HCEC 1CT (cell line): ENCODE measurements around the gene JMJD6.
"Not testable (repeated sequence)": the region's sequence is repeated elsewhere in the genome, so short reads cannot be mapped to it uniquely, and the experiment has no call there.

Experiments
- DNase-seq: peaks from one replicate; pipeline ENCODE4 v3.0.0-alpha.2; 2017

JMJD6 gene

DNA sequence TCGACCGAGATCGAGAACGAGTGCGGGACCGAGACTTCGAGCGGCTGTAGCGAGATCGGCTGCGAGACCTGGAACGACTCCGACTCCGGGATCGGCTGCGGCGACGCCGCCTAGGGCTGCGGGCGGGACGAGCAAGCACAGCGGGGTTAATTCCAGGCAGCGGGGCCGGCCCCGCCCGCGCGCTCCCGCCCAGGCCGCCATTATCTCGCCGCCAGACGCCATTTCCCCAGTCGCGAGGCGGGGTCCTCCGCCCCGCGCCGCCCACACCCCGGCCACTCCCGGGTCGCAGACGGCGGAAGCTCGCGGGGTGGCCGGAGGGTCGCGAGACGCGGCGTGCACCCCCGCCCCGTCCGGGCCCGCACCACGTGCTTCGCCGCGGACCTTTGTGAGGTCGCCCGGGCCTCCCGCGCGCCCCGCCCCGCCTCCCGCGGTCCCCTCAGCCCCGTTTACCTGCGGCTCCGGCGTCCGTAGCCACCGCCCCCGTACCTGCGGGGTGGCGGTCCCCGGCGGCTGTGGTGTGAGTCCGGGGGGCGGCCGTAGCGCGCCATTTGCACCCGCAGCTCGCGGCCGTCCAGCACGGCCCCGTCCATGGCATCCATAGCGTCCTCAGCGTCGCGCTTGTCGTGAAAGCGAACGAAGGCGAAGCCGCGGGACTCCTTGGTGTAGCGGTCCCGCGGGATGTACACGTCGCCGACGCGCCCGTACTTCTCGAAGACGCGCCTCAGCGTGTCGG is 10.1 kb upstream of the JMJD6 start:
- DNase-seq: peak; percentile 61

DNA sequence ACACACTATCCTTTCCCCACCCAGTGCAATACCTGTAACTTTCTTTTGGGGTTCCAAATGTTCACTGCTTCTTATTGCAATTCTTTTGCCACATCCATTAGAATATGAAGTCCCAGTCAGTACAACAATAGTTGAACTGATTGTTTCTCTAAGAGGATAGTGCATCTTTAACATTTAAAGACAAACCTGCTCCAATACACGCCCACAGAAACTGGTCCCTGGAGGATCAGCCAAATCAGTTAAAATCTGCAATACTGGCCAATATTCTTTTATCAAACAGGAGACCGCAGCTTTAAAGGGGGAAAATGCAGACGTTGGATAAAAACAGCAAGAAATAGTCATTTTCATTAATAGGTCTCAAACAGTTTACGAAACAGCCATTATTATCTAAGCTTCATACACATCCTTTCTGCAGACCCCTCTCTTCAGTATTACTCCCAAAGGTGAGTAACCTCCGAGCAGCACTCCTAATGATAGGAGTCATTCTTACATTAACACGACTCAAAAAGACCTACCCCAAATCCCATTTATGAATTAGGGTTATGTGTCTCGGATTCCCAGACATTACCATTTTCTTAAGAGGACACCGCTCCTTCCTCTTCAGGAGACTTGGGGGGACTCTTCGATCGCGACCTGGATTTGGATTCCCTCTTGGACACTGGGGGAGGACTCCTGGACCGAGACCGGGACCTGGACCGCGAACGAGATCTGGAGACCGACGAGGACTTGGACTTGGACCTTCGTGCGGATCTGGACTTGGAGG is 9.4 kb upstream of the JMJD6 start:
- DNase-seq: no peak

DNA sequence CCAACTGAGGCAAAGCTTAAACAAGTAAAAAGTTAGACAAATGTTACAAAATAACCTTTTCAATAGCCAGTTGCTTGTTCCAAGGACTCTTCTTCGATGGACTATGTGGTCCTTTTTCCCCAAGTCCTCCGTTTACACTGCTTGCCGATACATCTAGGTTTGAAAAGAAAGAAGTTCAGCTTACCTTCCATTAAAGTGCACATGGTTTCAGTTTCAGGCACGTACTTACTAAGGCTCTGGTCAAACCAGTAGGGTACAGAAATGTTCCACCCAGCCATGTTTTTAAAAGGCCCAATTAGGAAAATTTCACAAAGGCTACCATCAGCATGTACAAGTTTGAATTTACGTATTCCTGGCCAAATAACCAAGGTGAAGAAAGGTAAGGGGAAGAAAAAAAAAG is 8.6 kb upstream of the JMJD6 start:
- DNase-seq: no peak

DNA sequence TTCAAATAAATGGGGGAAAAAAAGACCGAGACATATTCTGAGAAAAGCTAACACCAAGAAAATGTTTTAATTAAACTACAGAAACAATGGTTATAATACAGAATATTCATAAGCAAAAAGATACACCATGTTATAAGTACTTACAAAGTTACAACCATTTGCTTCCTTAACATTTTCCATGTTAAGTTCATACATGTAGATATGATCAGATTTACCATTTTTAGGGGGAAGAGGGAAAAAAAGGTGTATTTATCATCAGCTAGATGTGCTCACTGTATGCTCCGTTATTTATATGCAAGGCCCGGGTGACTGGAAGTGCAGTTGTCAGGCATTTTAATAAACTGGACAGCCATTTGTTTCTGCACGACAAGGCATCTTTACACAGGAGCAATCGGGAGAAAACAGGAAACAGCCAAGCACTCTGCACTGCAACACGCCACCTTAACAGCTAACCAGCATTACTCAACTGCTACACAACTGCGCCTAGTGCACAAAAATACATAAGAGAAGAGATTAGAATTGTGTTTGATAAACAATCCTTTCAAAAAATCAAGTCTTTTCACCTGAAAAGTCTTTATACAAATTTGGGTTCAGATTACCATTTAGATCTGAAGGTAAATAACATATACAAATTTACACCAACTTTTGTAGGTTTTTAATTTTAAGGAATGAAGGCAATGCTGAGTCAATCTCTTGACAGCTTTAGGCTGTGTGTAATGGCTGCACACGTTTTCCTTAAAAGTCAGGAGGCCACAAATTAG is 7.9 kb upstream of the JMJD6 start:
- peak; percentile 52 for DNase-seq

DNA sequence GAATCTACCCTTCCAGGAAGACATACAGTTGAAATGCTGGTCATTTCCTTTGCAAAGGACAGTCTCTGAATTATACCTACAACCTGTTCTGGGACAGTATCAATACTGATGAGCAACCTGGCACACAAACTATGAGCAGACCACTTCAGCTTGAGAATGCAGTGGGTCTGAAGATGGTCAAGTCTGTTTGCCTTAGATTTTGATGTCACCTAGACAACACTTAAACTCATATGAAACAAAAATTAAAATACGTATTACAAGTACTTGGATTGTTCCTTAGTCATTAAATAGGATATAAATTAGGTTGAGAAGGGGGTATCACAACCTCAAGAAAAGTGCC is 7.2 kb upstream of the JMJD6 start:
- no peak for DNase-seq

DNA sequence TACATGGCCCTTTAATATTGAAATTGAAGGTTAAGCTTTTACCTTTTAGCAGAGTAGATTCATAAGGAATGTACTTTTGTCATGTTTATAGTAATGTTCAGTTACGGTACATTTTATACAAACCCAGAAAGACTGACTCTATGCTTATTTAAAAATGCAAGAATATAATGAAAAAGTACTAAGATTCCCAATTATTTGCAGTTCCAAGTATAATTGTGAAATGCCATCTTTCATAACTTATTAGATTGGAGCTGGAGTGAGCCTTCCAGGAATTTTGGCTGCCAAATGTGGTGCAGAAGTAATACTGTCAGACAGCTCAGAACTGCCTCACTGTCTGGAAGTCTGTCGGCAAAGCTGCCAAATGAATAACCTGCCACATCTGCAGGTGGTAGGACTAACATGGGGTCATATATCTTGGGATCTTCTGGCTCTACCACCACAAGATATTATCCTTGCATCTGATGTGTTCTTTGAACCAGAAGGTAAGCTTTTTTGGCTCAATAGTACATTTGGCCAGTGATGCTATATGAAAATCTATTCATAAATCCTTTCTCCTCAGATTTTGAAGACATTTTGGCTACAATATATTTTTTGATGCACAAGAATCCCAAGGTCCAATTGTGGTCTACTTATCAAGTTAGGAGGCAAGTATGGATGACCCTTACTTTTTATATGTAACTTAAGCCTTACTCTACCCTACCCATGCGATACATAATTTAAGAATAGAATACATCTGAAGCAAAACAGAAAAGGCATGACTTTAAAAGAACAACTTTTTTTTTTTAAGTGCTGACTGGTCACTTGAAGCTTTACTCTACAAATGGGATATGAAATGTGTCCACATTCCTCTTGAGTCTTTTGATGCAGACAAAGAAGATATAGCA is 6.6 kb upstream of the JMJD6 start:
- no peak for DNase-seq

DNA sequence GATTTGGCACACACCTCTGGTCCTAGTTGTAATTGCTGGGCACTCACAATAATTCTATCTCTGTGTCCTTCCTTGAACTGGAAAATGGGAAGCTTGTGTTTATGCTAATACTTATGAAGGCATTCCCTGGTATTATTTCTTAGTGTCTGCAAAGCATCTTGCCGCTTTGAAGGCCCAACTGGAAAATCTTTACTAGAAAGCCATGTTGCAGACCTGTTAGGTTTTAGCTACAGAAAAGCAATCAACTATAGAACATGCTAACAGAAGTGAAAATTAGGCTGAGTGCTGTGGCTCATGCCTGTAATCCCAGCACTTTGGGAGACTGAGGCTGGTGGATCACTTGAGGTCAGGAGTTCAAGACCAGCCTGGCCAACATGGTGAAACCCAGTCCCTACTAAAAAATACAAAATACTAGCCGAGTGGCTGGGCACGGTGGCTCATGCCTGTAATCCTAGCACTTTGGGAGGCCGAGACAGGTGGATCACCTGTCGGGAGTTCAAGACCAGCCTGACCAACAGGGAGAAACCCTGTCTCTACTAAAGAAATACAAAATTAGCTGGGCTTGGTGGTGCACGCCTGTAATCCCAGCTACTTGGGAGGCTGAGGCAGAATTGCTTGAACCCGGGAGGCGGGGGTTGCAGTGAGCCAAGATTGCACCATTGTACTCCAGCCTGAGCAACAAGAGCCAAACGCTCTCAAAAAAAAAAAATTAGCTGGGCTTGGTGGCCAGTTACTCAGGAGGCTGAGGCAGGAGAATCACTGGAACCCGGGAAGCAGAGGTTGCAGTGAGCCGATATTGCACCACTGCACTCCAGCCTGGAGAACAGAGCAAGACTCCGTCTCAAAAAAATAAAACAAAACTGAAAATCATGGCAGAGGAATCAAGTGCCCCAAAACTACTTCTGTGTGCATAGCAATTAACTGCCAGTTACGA is 5.7 kb upstream of the JMJD6 start:
- not testable (repeated sequence) for DNase-seq

DNA sequence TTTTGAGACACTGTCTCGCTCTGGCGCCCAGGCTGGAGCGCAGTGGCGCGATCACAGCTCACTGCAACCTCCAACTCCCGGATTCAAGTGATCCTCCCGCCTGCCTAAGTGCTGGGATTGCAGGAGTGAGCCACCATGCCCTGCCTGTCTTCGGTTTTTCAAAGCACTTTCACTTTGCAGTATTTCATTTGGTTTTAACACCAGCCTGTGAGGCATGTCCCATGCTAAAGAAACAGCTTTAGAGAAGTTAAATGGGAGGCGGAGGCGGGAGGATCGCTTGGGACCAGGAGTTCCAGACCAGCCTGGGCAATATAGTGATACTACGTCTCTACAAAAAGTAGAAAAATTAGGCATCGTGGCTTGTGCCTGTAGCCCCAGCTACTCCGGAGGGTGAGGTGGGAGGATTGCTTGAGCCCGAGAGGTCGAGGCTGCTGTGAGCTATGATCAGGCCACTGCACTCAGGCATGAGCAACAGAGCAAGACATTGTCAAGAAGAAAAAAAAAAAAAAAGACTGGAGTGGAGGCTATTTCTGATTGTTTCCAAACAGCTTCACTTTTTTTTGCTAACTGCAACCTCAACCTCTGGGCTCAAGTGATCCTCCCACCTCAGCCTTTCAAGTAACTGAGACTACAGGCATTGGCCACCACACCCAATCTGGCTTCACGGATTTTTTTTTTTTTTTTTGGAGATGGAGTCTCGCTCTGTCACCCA is 1.5 kb upstream of the JMJD6 start:
- no peak for DNase-seq

DNA sequence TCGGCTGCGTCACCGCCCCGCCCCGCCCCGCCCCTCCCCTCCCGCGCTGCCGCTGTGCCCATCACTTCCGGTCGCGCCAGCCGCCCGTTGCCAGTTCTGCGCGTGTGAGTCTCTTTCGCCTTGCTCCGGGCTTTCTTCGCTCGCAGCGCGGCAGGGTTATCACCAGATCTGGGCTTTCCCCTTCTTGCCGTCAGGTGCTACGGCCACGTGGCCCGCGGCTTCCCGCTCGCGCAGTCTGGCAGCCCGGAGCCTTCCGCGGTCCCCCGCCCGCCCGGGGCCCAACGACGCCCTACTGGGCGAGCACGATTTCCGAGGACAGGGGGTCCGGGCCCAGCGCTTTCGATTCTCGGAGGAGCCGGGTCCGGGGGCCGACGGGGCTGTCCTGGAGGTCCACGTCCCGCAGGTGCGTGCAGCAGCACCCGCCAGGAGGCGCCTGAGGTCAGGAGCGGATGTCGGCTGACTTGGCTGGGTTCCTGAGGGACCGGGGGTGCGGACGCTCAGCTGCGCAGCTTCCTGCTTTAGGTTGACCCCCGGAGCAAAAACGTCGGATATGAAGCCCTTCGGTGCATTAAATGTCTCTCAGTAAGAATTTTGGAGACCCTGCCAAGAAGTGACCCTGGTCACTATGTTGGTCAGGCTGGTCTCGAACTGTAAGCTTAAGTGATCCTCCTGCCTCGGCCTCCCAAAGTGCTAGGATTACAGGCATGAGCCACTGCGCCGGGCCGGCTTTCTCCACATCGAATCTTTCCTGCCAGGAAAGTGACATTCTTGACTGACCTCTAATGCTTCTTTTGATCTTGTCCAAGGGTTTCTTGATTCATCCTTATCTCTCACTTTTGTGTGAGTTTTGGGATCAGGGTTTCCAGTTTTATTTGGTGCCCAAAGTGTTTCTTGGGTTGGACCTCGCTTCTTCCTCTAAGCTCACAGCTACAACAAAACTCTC is 641 bp upstream of the JMJD6 start, which contains the start of gene METTL23:
TSS of gene METTL23 (plus strand) at position 64 of the 943 bp plus-strand sequence. CDS start 2,872 bp downstream, outside the sequence.
- DNase-seq: peak; percentile 65

DNA sequence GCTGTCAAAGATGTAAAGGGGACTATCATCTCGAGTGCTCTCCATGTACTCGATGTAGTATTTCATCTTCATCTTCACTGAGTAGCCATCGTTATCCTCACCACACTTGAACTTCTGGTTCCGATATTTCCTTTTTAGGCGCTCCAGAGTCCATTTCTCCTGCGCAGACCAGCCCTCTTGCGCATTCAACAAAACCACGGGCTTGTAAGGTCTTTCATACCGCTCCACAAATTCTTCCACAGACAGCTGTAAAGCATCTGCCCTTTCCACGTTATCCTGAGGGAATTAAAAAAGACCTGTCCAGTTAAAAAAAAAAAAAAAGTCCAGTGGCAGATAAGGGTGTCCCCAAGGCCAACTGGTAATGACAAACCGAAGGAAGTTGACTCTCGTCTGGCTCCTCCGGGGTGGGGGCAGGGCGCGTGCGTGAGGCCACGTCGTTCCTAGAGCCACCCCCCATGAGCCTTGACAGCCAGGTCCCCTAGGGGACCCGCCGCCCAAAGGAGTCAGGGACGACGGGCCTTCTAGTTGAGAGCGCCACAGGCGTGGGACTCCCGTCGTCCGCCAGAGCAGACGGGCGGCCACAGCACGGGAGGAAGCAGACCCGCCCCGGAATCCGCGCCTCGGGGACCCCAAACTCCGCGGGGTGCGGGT is 701 bp downstream of the JMJD6 start:
- peak; percentile 45 for DNase-seq

DNA sequence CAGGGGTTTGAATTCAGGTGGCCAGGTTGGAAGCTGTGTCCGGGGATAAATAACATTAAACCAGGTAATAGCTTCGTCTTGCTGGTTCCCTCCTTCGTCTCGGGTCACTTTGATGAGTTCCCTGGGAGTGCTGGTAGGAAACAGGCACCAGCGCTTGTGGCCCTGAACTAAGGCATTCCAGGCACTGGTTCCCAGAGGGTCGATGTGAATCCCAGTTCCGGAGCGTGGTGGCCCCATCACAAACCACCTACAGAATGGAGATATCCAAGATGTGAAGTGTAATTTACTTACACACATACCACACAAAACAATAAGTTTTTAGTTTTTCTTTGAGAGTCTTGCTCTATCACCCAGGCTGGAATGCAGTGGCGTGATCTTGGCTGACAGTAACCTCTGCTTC is 2.6 kb downstream of the JMJD6 start:
- no peak for DNase-seq

DNA sequence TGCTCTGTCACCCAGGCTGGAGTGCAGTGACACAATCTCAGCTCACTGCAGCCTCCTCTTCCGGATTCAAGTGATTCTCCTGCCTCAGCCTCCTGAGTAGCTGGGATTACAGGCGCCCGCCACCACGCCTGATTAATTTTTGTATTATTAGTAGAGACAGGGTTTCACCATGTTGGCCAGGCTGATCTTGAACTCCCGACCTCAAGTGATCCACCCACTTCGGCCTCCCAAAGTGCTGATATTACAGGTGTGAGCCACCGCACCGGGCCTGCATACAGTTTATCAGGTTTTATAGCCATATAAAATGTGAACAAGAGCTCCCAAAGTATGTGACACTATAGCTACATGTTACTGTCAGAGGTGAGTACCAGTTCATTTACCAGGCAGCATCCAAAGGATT is 3.4 kb downstream of the JMJD6 start:
- DNase-seq: not testable (repeated sequence)

DNA sequence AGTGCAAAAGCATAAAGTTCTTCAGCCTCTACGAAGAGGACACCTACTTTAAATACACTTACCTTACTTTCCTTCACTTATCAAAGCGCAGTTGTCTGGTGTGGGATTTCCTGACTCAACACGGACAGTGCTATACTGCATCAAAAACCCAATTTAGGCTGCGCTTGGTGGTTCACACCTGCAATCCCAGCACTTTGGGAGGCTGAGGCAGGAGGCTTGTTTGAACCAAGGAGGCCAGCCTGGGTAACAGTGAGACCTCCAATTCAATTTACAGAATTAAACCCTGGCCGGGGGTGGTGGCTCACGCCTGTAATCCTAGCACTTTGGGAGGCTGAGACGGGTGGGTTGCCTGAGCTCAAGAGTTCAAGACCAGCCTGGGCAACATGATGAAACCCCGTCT is 4.1 kb downstream of the JMJD6 start:
- DNase-seq: no peak

DNA sequence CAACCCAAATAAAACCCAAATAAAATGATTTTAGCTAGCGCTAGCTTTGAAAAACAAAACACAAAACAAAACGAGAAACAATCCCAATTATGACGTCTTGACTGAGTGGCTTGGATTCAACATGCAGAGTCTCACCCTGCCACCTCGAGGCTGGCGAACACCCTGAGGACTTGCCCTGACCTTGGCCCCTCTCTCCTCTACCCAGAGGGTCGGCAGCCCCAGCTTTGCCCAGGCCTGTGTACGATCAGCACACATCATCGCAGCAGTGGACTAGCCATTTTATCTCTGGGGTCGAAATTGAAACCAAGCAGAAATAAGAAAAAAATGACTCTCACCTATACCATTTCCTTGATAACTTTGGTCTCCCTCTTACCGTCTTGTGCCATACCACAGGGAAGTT is 4.9 kb downstream of the JMJD6 start:
- no peak for DNase-seq

DNA sequence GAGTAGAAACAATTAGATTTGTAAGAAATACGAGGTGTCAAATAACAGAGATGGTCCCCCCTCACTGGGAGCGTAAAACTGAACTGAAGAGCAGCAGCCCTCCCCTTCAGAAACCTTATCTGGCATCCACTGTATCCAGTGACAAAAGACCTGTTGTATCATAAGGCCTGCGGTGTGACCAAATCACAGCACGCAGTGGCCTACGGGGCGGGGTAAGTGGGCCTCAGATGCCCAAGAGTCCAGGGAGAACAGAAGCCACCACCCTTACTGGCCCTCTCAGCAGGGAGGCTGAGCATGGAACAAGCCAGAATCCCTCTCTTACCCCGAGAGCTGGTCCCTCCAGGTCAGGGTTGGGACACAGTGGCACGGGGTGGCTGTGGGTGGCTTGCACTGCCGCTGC is 5.5 kb downstream of the JMJD6 start:
- DNase-seq: no peak

DNA sequence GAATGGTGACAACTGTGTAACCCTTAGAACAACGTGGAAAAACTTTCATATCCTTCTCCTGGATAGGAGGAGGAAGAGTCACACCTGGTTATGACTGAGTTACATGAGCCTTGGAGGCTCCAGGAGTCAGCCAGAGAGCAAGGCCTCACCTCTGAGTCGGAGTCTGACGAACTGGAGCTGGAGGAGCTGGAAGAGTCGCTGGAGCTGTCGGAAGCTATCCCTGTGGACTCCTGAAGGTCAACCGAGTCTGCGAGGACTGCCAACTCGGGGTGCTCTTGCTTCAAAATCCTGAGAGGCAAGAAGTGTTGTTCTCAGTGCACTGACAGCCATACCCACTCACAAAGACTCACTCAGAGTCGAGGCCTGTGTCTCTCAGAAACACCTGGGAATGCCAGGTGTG is 6.2 kb downstream of the JMJD6 start:
- DNase-seq: no peak

DNA sequence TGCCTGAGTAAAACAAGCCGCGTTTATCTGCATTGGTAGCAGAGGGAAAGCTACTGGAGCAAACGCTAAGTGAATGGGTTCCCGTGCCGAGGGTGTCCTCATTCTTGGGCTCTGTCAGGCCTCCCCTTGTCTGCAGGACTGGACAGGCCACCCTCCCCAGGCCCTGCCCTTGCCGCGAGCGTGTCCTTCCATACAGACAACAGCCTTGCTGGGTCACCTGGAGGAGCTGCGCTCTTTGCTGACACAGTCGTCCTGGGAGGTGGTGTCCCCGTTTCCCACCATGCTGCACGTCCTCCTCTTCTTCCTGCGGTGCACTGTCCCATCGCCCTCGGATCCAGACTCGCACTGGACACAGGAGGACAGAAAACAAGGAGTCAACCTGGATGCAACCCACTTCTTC is 7.9 kb downstream of the JMJD6 start:
- no peak for DNase-seq

DNA sequence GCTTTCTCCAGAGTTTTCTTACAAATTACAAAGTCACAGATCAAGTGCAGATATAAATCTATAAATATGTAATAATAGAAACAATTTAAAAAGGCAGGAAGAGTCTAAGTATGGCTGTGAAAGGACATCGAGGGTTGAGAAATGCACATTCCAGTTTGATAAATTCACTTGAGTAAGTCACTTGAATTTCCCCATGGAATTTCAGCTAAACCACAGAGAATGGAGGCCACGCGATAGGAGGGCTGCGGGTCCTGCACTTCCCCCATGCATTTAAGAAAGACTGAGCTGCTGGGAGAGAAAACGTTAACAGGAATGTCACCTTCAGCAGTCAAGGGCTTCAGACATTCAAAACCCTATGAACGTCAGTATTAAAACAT is 9.6 kb downstream of the JMJD6 start:
- DNase-seq: peak; percentile 89

DNA sequence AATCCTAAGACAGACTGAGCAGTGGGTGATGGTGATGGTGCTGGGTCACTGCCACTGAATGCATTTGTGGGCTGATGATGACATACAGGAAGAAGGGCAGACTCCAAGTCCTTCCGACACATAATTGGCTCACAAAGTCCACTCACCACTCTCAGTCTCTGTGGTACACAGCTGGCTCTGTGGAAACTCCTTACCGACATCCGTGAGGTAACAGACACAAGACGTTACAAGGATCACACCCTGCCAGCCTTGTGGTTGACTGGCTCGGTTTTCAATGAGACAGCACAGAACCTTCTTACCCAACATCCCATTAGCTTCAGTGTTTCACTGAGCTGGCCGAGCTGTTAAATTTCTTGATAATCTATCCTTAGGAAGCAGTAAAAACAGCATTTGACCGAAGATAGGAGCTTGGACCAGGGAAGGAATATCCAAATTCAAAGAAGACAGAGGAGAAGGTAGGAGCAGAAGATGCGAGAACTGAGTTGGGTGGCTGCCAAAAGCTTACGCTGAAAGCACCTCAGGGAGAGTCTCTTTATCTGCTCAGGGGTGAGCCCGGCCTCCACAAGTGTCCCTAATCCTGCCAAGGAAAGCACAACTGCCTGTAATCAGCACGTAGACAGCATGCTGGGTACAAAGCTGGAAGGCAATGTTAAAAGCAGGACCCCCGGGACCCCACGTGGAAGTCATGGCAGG is 10.1 kb downstream of the JMJD6 start:
- DNase-seq: peak; percentile 99
